ENCODE measurements around the gene VAPA.

The VAPA gene

GRCh38 chr18:9988665-9989064 lies 74.8 kb downstream of the VAPA start:
- Histone ChIP-seq H3K4me3 (ENCODE audit: low read length) (no peak overlapping the region), H3K36me3 (ENCODE audit: insufficient read depth, low read length) (no peaks in the 10 kb centered on the region), H3K4me1 (ENCODE audit: control insufficient read depth, insufficient read depth, low read length) (no peaks in the 10 kb centered on the region), H3K9ac (ENCODE audit: low read depth, low read length) (no peak overlapping the region), H3K4me2 (ENCODE audit: low read length) (no peak overlapping the region), H3K9me3 (replicated peaks; ENCODE audit: low read length) (no peaks in the 10 kb centered on the region), H3K27me3 (ENCODE audit: control insufficient read depth, insufficient read depth, low read length) (peaks cover 21% of the 10 kb centered on the region)

- peaks cover 21% of the 10 kb centered on the region for H3K27me3 ChIP-seq (ENCODE audit: control insufficient read depth, insufficient read depth, low read length)
- H3K9ac ChIP-seq (ENCODE audit: low read depth, low read length) = no peak overlapping the region
- H3K4me2 ChIP-seq (ENCODE audit: low read length) = no peak overlapping the region
- H3K4me3 ChIP-seq (ENCODE audit: low read length) = no peak overlapping the region
- H3K9me3 ChIP-seq (replicated peaks; ENCODE audit: low read length) = no peaks in the 10 kb centered on the region
- H3K36me3 ChIP-seq (ENCODE audit: insufficient read depth, low read length) = no peaks in the 10 kb centered on the region
- no peaks in the 10 kb centered on the region for H3K4me1 ChIP-seq (ENCODE audit: control insufficient read depth, insufficient read depth, low read length)
Observed at GRCh38 chr18:9989481-9989880, 75.7 kb downstream of the VAPA start.

- Histone ChIP-seq H3K36me3 (ENCODE audit: insufficient read depth, low read length) (no peaks in the 10 kb centered on the region), H3K9ac (ENCODE audit: low read depth, low read length) (no peak overlapping the region), H3K4me1 (ENCODE audit: control insufficient read depth, insufficient read depth, low read length) (no peaks in the 10 kb centered on the region), H3K4me3 (ENCODE audit: low read length) (no peak overlapping the region), H3K27me3 (ENCODE audit: control insufficient read depth, insufficient read depth, low read length) (peaks cover 21% of the 10 kb centered on the region), H3K9me3 (replicated peaks; ENCODE audit: low read length) (no peaks in the 10 kb centered on the region), H3K4me2 (ENCODE audit: low read length) (no peak overlapping the region)
Observed at GRCh38 chr18:9991011-9992000, 77.5 kb downstream of the VAPA start.

DNA sequence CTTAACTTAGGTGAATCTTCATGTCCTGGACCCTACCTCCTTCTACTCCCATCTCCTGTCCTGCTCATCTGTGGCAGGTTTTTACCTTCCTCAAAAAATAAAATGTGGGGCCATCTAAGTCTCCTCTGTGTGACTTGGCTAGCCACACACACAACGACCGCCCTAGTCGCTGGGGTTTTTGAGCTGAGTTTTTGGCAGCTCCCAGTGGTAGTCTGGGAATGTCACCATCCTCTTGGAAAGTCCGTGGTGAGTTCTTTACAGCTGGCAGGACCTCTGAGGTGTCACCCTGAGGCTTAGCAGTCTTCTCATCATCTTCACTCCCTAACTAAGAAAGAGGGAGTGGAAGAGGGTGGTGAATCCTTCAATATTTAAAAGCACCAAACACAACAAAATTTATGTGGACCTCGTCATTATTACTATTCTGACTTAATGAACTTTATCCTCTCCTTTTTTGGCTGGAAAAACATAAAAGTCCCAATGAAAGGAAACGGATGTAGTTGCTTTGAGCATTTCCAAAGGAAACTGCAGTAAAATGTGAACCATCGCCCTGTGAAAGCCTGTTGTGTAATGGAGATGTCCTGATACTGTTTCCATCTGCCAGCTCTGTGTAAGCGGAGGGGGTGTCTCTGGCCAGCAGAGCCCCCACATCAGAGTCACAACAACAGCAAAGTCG lies 78.6 kb downstream of the VAPA start:
- no peaks in the 10 kb centered on the region for H3K9me3 ChIP-seq (replicated peaks; ENCODE audit: low read length)
- no peak overlapping the region for H3K9ac ChIP-seq (ENCODE audit: low read depth, low read length)
- no peaks in the 10 kb centered on the region for H3K36me3 ChIP-seq (ENCODE audit: insufficient read depth, low read length)
- H3K27me3 ChIP-seq (ENCODE audit: control insufficient read depth, insufficient read depth, low read length) = peaks cover 17% of the 10 kb centered on the region
- no peak overlapping the region for H3K4me3 ChIP-seq (ENCODE audit: low read length)
- H3K4me2 ChIP-seq (ENCODE audit: low read length) = no peak overlapping the region
- H3K4me1 ChIP-seq (ENCODE audit: control insufficient read depth, insufficient read depth, low read length) = no peaks in the 10 kb centered on the region

- no peaks in the 10 kb centered on the region for H3K36me3 ChIP-seq (ENCODE audit: insufficient read depth, low read length)
- no peaks in the 10 kb centered on the region for H3K9me3 ChIP-seq (replicated peaks; ENCODE audit: low read length)
- no peak overlapping the region for H3K9ac ChIP-seq (ENCODE audit: low read depth, low read length)
- H3K27me3 ChIP-seq (ENCODE audit: control insufficient read depth, insufficient read depth, low read length) = peaks cover 16% of the 10 kb centered on the region
- H3K4me3 ChIP-seq (ENCODE audit: low read length) = no peak overlapping the region
- no peaks in the 10 kb centered on the region for H3K4me1 ChIP-seq (ENCODE audit: control insufficient read depth, insufficient read depth, low read length)
- no peak overlapping the region for H3K4me2 ChIP-seq (ENCODE audit: low read length)
Observed at GRCh38 chr18:9992973-9993520, 79.2 kb downstream of the VAPA start.

- Histone ChIP-seq H3K4me3 (ENCODE audit: low read length) (no peak overlapping the region), H3K4me2 (ENCODE audit: low read length) (no peak overlapping the region), H3K27me3 (ENCODE audit: control insufficient read depth, insufficient read depth, low read length) (peaks cover 16% of the 10 kb centered on the region), H3K36me3 (ENCODE audit: insufficient read depth, low read length) (no peaks in the 10 kb centered on the region), H3K9ac (ENCODE audit: low read depth, low read length) (no peak overlapping the region), H3K9me3 (replicated peaks; ENCODE audit: low read length) (no peaks in the 10 kb centered on the region), H3K4me1 (ENCODE audit: control insufficient read depth, insufficient read depth, low read length) (no peaks in the 10 kb centered on the region)
Observed at GRCh38 chr18:9993521-9994025, 79.8 kb downstream of the VAPA start.

DNA sequence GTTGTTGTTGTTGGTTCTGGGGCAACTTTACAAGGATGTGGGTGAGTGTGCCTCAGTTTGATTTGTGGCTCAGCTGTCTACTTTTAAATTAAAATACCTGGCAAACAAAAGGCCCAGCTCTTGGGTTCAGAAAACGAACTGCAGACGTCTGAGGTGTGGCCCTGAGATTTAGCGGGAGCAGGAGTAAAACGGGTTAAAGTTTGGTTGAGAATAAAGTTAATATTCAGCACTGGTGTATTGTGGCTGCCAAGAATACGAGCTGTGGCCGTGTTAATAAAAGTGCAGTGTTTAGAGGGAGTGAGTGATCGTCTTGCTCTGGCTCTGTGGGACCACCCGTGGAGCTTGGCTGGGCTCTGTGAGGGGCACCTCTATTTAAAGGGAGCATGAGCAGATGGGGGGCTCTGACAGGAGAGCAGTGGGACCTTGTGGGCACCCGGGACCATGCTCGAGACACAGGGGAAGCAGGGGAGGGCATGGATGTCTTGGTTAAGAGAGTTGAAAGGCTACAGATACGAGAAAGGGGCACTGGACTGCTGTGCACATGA lies 80.3 kb downstream of the VAPA start:
- Histone ChIP-seq H3K36me3 (ENCODE audit: insufficient read depth, low read length) (no peaks in the 10 kb centered on the region), H3K27me3 (ENCODE audit: control insufficient read depth, insufficient read depth, low read length) (peaks cover 16% of the 10 kb centered on the region), H3K9me3 (replicated peaks; ENCODE audit: low read length) (no peaks in the 10 kb centered on the region), H3K4me3 (ENCODE audit: low read length) (no peak overlapping the region), H3K4me2 (ENCODE audit: low read length) (no peak overlapping the region), H3K4me1 (ENCODE audit: control insufficient read depth, insufficient read depth, low read length) (no peaks in the 10 kb centered on the region), H3K9ac (ENCODE audit: low read depth, low read length) (no peak overlapping the region)

- Histone ChIP-seq H3K9ac (ENCODE audit: low read depth, low read length) (no peak overlapping the region), H3K9me3 (replicated peaks; ENCODE audit: low read length) (no peaks in the 10 kb centered on the region), H3K27me3 (ENCODE audit: control insufficient read depth, insufficient read depth, low read length) (peaks cover 16% of the 10 kb centered on the region), H3K4me1 (ENCODE audit: control insufficient read depth, insufficient read depth, low read length) (no peaks in the 10 kb centered on the region), H3K4me3 (ENCODE audit: low read length) (no peak overlapping the region), H3K36me3 (ENCODE audit: insufficient read depth, low read length) (no peaks in the 10 kb centered on the region), H3K4me2 (ENCODE audit: low read length) (no peak overlapping the region)
Observed at GRCh38 chr18:9994701-9995235, 81.0 kb downstream of the VAPA start.

DNA sequence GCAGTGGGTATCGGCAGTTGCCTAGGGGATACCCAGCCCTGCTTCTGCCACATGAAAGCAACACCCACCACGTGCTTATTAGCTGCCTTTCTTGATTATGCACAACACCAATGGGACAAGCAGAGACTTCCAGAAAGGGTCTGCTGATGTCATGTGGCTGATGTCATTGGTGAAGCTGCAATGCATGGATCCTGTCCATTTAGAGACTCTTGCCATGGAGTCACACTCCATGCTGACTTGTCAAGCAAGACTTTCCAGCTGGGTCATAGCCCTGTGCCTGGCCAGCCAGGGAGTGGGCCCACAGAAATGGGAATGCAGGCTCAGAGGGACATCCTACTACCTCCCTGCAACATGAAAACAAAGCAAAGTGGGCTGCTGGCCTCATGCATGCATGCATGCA lies 81.8 kb downstream of the VAPA start:
- Histone ChIP-seq H3K9me3 (replicated peaks; ENCODE audit: low read length) (no peaks in the 10 kb centered on the region), H3K4me2 (ENCODE audit: low read length) (no peak overlapping the region), H3K4me3 (ENCODE audit: low read length) (no peak overlapping the region), H3K36me3 (ENCODE audit: insufficient read depth, low read length) (no peaks in the 10 kb centered on the region), H3K27me3 (ENCODE audit: control insufficient read depth, insufficient read depth, low read length) (peaks cover 16% of the 10 kb centered on the region), H3K4me1 (ENCODE audit: control insufficient read depth, insufficient read depth, low read length) (no peaks in the 10 kb centered on the region), H3K9ac (ENCODE audit: low read depth, low read length) (no peak overlapping the region)

GRCh38 chr18:9996094-9996493 lies 82.3 kb downstream of the VAPA start:
- Histone ChIP-seq H3K36me3 (ENCODE audit: insufficient read depth, low read length) (no peaks in the 10 kb centered on the region), H3K9me3 (replicated peaks; ENCODE audit: low read length) (no peaks in the 10 kb centered on the region), H3K4me3 (ENCODE audit: low read length) (no peak overlapping the region)

DNA sequence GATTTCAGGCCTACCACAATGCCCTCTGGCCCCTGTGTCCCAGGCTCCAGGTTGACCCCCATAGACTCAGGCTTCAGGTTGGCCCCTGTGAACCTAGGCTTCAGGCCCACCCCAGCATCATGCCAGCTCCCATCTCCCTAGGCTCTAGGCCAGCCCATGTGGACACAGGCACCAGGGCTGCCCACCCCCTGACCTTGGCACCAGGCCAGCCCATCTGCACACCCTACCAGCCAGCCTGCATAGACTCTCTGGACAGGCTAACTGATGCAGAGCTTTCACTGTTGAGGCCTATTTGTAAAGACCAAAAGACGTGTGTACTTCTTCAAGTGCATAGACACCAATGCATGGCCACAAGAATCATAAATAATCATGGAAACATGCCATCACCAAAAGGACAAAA lies 83.9 kb downstream of the VAPA start:
- no peak overlapping the region for H3K9ac ChIP-seq (ENCODE audit: low read depth, low read length)
- H3K36me3 ChIP-seq (ENCODE audit: insufficient read depth, low read length) = no peaks in the 10 kb centered on the region
- no peak overlapping the region for H3K4me2 ChIP-seq (ENCODE audit: low read length)
- H3K27me3 ChIP-seq (ENCODE audit: control insufficient read depth, insufficient read depth, low read length) = peaks cover 5% of the 10 kb centered on the region
- H3K4me3 ChIP-seq (ENCODE audit: low read length) = no peak overlapping the region
- H3K4me1 ChIP-seq (ENCODE audit: control insufficient read depth, insufficient read depth, low read length) = no peaks in the 10 kb centered on the region
- no peaks in the 10 kb centered on the region for H3K9me3 ChIP-seq (replicated peaks; ENCODE audit: low read length)

More at GRCh38 chr18:9996094-9996493, 82.3 kb downstream of the VAPA start:
- H3K4me2 ChIP-seq (ENCODE audit: low read length) = no peak overlapping the region
- no peaks in the 10 kb centered on the region for H3K4me1 ChIP-seq (ENCODE audit: control insufficient read depth, insufficient read depth, low read length)
- peaks cover 16% of the 10 kb centered on the region for H3K27me3 ChIP-seq (ENCODE audit: control insufficient read depth, insufficient read depth, low read length)
- no peak overlapping the region for H3K9ac ChIP-seq (ENCODE audit: low read depth, low read length)

All from skeletal muscle satellite cell (primary cell).